Caco-2 (cell line): ENCODE results near the gene MARCHF9. TPM values are rescaled to one million over a fixed set of nuclear protein-coding genes. Genes with fewer than 3 reads are reported as not detected.
A peak's percentile ranks its signal among the peaks of the same experiment; 100 is the strongest.

Experiments
- BruUV-seq: library from RNA; stranded (reverse); fragments of 400-500 nt; replicated peaks from 2 replicates; lab custom pipeline; 2021; lab: Mats Ljungman, UMichigan
- CTCF ChIA-PET: fragments of 300-600 bp; sonication (Branson Sonifier 250); formaldehyde crosslinking; loops from one replicate; lab custom pipeline; 2022; ENCODE audit warnings: antibody characterized with exemption; lab: Charles Lee
- POLR2A ChIA-PET: fragments of 300-600 bp; sonication (Branson Sonifier 250); formaldehyde crosslinking; loops from one replicate; lab custom pipeline; 2022; ENCODE audit warnings: antibody characterized with exemption; lab: Charles Lee
- DNase-seq, 2 experiments: peaks; one replicate each; pipeline versions ENCODE4 v3.0.0 to v3.0.0-alpha.2; 2020 to 2022
- H3K27me3 ChIP-seq: replicated peaks from 2 replicates; pipeline ENCODE4 v1.6.0; 2011; ENCODE audit warnings: low read length; ENCODE audit not compliant: control insufficient read depth, insufficient read depth
- H3K36me3 ChIP-seq: 2 replicates; pipeline ENCODE4 v1.5.1; 2011; ENCODE audit warnings: low read length; ENCODE audit not compliant: control insufficient read depth, insufficient read depth
- H3K4me1 ChIP-seq: fragments of 250-450 bp; sonication (Bioruptor Pico); 2 replicates; pipeline ENCODE4 v1.5.1; 2020; ENCODE audit warnings: mild to moderate bottlenecking
- H3K4me3 ChIP-seq: 2 replicates; pipeline ENCODE4 v1.5.1; 2011; ENCODE audit warnings: low read depth, mild to moderate bottlenecking, control low read depth, low read length
- H3K9me3 ChIP-seq: fragments of 250-450 bp; sonication (Bioruptor Pico); 2 replicates; pipeline ENCODE4 v1.5.1; 2020; ENCODE audit warnings: mild to moderate bottlenecking, moderate library complexity
- H3K27ac Mint-ChIP-seq: one replicate; pipeline ENCODE4 v1.8.0; 2022; ENCODE audit warnings: mixed read lengths; ENCODE audit not compliant: unreplicated experiment
- H3K27me3 Mint-ChIP-seq: one replicate; pipeline ENCODE4 v1.8.0; 2022; ENCODE audit warnings: mixed read lengths; ENCODE audit not compliant: insufficient read depth, unreplicated experiment
- H3K36me3 Mint-ChIP-seq: one replicate; pipeline ENCODE4 v1.8.0; 2022; ENCODE audit warnings: mild to moderate bottlenecking, mixed read lengths; ENCODE audit not compliant: insufficient read depth, unreplicated experiment
- H3K4me1 Mint-ChIP-seq: one replicate; pipeline ENCODE4 v1.8.0; 2022; ENCODE audit warnings: low read depth, mixed read lengths; ENCODE audit not compliant: unreplicated experiment
- H3K4me3 Mint-ChIP-seq: one replicate; pipeline ENCODE4 v1.8.0; 2022; ENCODE audit warnings: mild to moderate bottlenecking, moderate library complexity, mixed read lengths; ENCODE audit not compliant: unreplicated experiment
- H3K9me3 Mint-ChIP-seq: one replicate; pipeline ENCODE4 v1.8.0; 2022; ENCODE audit warnings: mixed read lengths; ENCODE audit not compliant: unreplicated experiment
- intact Hi-C: fragments of 100-400 bp; cut with micrococcal nuclease; formaldehyde crosslinking; loops from one replicate; pipeline ENCODE4 v1.10.0; 2022; ENCODE audit not compliant: unreplicated experiment
- total RNA-seq: library from RNA; stranded (reverse); gene quantifications from 2 replicates; pipeline ENCODE4 v1.2.3, GENCODE V29; 2022
- TF ChIP-seq, protein P1 (sequence below), 2 experiments: fragments of 200-600 bp in 1 of 2; IDR thresholded peaks; 1 replicate in 1 of 2; 2 replicates in 1 of 2; pipeline versions ENCODE4 v1.5.1 to v1.8.0; 2011 to 2022; ENCODE audit warnings: antibody characterized with exemption in 1 of 2, control low read depth in 1 of 2, inconsistent platforms in 1 of 2, low read depth in 1 of 2, low read length in 1 of 2, mild to moderate bottlenecking in 1 of 2, moderate library complexity in 1 of 2; ENCODE audit not compliant: insufficient read depth in 1 of 2, severe bottlenecking in 1 of 2, unreplicated experiment in 1 of 2

Gene MARCHF9
- total RNA-seq, 1 experiment from 2014 or later, result 11.0 TPM

- peak in 1 of 2 experiments; percentile 52 for DNase-seq
- ChIA-PET POLR2A (interaction anchor here (0.5 to 1.0 kb wide), 3 partner anchors 8 to 16 kb away, joined by 3 read pairs; partner anchors contain the start of genes EEF1AKMT3 and METTL1), CTCF (interaction anchor here (0.6 to 2.0 kb wide), 4 partner anchors 8 to 229 kb away, joined by 4 to 8 read pairs (median 6); partner anchors contain the start of genes CYP27B1 and TSPAN31)
- Histone ChIP-seq H3K9me3 (no peaks in the 10 kb centered on the region), H3K4me1 (0 out of 2 replicates have a peak, but pooled peaks cover 12% of the 10 kb centered on the region), H3K36me3 (no peaks in the 10 kb centered on the region), H3K4me3 (peak overlapping the region; percentile 67), H3K27me3 (no peaks in the 10 kb centered on the region)
- peak overlapping the region; percentile 82 for H3K4me3 Mint-ChIP-seq
- no TSS peak for BruUV-seq
- no peak overlapping the region for H3K27ac Mint-ChIP-seq
- intact Hi-C loops, result no loop called here
- peaks cover 21% of the 10 kb centered on the region for H3K36me3 Mint-ChIP-seq
- no peaks in the 10 kb centered on the region for H3K27me3 Mint-ChIP-seq
- H3K4me1 Mint-ChIP-seq, result peaks cover 20% of the 10 kb centered on the region
- H3K9me3 Mint-ChIP-seq, result no peaks in the 10 kb centered on the region
- TF ChIP-seq, protein P1, sequence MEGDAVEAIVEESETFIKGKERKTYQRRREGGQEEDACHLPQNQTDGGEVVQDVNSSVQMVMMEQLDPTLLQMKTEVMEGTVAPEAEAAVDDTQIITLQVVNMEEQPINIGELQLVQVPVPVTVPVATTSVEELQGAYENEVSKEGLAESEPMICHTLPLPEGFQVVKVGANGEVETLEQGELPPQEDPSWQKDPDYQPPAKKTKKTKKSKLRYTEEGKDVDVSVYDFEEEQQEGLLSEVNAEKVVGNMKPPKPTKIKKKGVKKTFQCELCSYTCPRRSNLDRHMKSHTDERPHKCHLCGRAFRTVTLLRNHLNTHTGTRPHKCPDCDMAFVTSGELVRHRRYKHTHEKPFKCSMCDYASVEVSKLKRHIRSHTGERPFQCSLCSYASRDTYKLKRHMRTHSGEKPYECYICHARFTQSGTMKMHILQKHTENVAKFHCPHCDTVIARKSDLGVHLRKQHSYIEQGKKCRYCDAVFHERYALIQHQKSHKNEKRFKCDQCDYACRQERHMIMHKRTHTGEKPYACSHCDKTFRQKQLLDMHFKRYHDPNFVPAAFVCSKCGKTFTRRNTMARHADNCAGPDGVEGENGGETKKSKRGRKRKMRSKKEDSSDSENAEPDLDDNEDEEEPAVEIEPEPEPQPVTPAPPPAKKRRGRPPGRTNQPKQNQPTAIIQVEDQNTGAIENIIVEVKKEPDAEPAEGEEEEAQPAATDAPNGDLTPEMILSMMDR (IDR thresholded peaks at IDR 0.05; ENCODE audit: insufficient read depth in 1 of 2, low read depth in 1 of 2, low read length in 1 of 2, severe bottlenecking in 1 of 2, unreplicated experiment in 1 of 2), result peak; percentile 41 to 53
Observed at GRCh38 chr12:57756406-57757341, 1.8 kb downstream of the MARCHF9 start.

- no peaks in the 10 kb centered on the region for H3K27me3 ChIP-seq
- H3K27ac Mint-ChIP-seq, result no peak overlapping the region
- H3K9me3 ChIP-seq, result no peaks in the 10 kb centered on the region
- TF ChIP-seq, protein P1 (IDR thresholded peaks at IDR 0.05; ENCODE audit: insufficient read depth in 1 of 2, low read depth in 1 of 2, low read length in 1 of 2, severe bottlenecking in 1 of 2, unreplicated experiment in 1 of 2), result no peak
- no peaks in the 10 kb centered on the region for H3K36me3 ChIP-seq
- no peak overlapping the region for H3K4me3 ChIP-seq
- intact Hi-C loops, result no loop called here
- H3K36me3 Mint-ChIP-seq, result peaks cover 11% of the 10 kb centered on the region
- ChIA-PET CTCF (no interaction called here), POLR2A (no interaction called here)
- H3K27me3 Mint-ChIP-seq, result no peaks in the 10 kb centered on the region
- H3K4me3 Mint-ChIP-seq, result no peak overlapping the region
- H3K9me3 Mint-ChIP-seq, result no peaks in the 10 kb centered on the region
- no TSS peak for BruUV-seq
- H3K4me1 ChIP-seq, result 0 out of 2 replicates have a peak, but pooled peaks cover 12% of the 10 kb centered on the region
- DNase-seq, result no peak
- peaks cover 19% of the 10 kb centered on the region for H3K4me1 Mint-ChIP-seq
Observed at GRCh38 chr12:57757771-57758170, 2.9 kb downstream of the MARCHF9 start.

GRCh38 chr12:57758552-57759359 lies 3.9 kb downstream of the MARCHF9 start:
- Mint-ChIP-seq H3K27ac (no peak overlapping the region), H3K9me3 (no peaks in the 10 kb centered on the region), H3K27me3 (no peaks in the 10 kb centered on the region), H3K4me1 (peaks cover 19% of the 10 kb centered on the region), H3K36me3 (peaks cover 9% of the 10 kb centered on the region), H3K4me3 (no peak overlapping the region)
- ChIA-PET POLR2A (interaction anchor here (0.8 kb wide), 1 partner anchor 182 kb away, joined by 3 read pairs; the partner anchor contains the start of gene ATP23), CTCF (interaction anchor here (0.5 to 1.2 kb wide), 4 partner anchors 14 to 247 kb away, joined by 3 to 9 read pairs (median 5); partner anchors contain the start of gene TSPAN31)
- Histone ChIP-seq H3K4me3 (no peak overlapping the region), H3K9me3 (no peaks in the 10 kb centered on the region), H3K4me1 (0 out of 2 replicates have a peak, but pooled peaks cover 12% of the 10 kb centered on the region), H3K36me3 (no peaks in the 10 kb centered on the region), H3K27me3 (no peaks in the 10 kb centered on the region)
- BruUV-seq, result no TSS peak
- no peak for DNase-seq
- intact Hi-C loops, result no loop called here
- TF ChIP-seq, protein P1 (IDR thresholded peaks at IDR 0.05; ENCODE audit: insufficient read depth in 1 of 2, low read depth in 1 of 2, low read length in 1 of 2, severe bottlenecking in 1 of 2, unreplicated experiment in 1 of 2), result no peak
